ENCODE measurements around the gene PTPRG. TPM values are rescaled to one million over a fixed set of nuclear protein-coding genes. Genes with fewer than 3 reads are reported as not detected.

Gene PTPRG
- total and polyA plus RNA-seq, 2 experiments from 2014 or later, result 24.4 to 131 TPM

GRCh38 chr3:61573441-61573840, 12.1 kb downstream of the PTPRG start:
- H3K27me3 Mint-ChIP-seq (ENCODE audit: insufficient read depth, low read depth, poor library complexity), result peaks cover 3% of the 10 kb centered on the region
- peaks cover 83% of the 10 kb centered on the region for H3K4me1 Mint-ChIP-seq
- Histone ChIP-seq H4K20me1 (replicated peaks; ENCODE audit: insufficient read depth) (peaks cover 69% of the 10 kb centered on the region), H2AFZ (no peak overlapping the region), H3K27me3 (ENCODE audit: insufficient read depth) (no peaks in the 10 kb centered on the region), H3K27ac (ENCODE audit: low read depth) (no peak overlapping the region), H3K79me2 (replicated peaks; ENCODE audit: insufficient read depth) (peaks cover 100% of the 10 kb centered on the region), H3F3A (replicated peaks; ENCODE audit: low read depth) (no peaks in the 10 kb centered on the region), H3K4me3 (no peak overlapping the region), H3K36me3 (ENCODE audit: insufficient read depth) (no peaks in the 10 kb centered on the region), H3K9me2 (ENCODE audit: insufficient read depth) (no peaks in the 10 kb centered on the region), H3K4me2 (no peak overlapping the region), H3K4me1 (ENCODE audit: insufficient read depth) (peaks cover 80% of the 10 kb centered on the region)
- H3K9me3 Mint-ChIP-seq, result no peaks in the 10 kb centered on the region
- H3K4me3 Mint-ChIP-seq, result no peak overlapping the region; the same call in 2 of the 3 replicates
- no peak overlapping the region for H3K27ac Mint-ChIP-seq
- no peak for ATAC-seq
- TF ChIP-seq ZNF114 (CRISPR knock-in tag; IDR thresholded peaks at IDR 0.05), result no peak
- no peak for TF ChIP-seq NANOG (IDR thresholded peaks at IDR 0.05; ENCODE audit: borderline replicate concordance)
- no peak for TF ChIP-seq ZNF462 (CRISPR knock-in tag; IDR thresholded peaks at IDR 0.05)
- TF ChIP-seq, protein P1, sequence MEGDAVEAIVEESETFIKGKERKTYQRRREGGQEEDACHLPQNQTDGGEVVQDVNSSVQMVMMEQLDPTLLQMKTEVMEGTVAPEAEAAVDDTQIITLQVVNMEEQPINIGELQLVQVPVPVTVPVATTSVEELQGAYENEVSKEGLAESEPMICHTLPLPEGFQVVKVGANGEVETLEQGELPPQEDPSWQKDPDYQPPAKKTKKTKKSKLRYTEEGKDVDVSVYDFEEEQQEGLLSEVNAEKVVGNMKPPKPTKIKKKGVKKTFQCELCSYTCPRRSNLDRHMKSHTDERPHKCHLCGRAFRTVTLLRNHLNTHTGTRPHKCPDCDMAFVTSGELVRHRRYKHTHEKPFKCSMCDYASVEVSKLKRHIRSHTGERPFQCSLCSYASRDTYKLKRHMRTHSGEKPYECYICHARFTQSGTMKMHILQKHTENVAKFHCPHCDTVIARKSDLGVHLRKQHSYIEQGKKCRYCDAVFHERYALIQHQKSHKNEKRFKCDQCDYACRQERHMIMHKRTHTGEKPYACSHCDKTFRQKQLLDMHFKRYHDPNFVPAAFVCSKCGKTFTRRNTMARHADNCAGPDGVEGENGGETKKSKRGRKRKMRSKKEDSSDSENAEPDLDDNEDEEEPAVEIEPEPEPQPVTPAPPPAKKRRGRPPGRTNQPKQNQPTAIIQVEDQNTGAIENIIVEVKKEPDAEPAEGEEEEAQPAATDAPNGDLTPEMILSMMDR (conservative IDR thresholded peaks at IDR 0.05; ENCODE audit: low read depth in 2 of 2), result no peak
- no peak for TF ChIP-seq EZH2 (IDR thresholded peaks at IDR 0.05; ENCODE audit: low read depth, unreplicated experiment)
- no peak for TF ChIP-seq EZH2phosphoT487 (IDR thresholded peaks at IDR 0.05; ENCODE audit: unreplicated experiment)
- no peak for TF ChIP-seq STAT1 (IDR thresholded peaks at IDR 0.05; ENCODE audit: unreplicated experiment)
- TF ChIP-seq JUNB (IDR thresholded peaks at IDR 0.05; ENCODE audit: unreplicated experiment), result no peak
- TF ChIP-seq, protein P2, sequence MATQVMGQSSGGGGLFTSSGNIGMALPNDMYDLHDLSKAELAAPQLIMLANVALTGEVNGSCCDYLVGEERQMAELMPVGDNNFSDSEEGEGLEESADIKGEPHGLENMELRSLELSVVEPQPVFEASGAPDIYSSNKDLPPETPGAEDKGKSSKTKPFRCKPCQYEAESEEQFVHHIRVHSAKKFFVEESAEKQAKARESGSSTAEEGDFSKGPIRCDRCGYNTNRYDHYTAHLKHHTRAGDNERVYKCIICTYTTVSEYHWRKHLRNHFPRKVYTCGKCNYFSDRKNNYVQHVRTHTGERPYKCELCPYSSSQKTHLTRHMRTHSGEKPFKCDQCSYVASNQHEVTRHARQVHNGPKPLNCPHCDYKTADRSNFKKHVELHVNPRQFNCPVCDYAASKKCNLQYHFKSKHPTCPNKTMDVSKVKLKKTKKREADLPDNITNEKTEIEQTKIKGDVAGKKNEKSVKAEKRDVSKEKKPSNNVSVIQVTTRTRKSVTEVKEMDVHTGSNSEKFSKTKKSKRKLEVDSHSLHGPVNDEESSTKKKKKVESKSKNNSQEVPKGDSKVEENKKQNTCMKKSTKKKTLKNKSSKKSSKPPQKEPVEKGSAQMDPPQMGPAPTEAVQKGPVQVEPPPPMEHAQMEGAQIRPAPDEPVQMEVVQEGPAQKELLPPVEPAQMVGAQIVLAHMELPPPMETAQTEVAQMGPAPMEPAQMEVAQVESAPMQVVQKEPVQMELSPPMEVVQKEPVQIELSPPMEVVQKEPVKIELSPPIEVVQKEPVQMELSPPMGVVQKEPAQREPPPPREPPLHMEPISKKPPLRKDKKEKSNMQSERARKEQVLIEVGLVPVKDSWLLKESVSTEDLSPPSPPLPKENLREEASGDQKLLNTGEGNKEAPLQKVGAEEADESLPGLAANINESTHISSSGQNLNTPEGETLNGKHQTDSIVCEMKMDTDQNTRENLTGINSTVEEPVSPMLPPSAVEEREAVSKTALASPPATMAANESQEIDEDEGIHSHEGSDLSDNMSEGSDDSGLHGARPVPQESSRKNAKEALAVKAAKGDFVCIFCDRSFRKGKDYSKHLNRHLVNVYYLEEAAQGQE (IDR thresholded peaks at IDR 0.05; ENCODE audit: unreplicated experiment), result no peak
- no peak for TF ChIP-seq CREB1 (CRISPR knock-in tag; IDR thresholded peaks at IDR 0.05; ENCODE audit: low read depth)
- no peak for TF ChIP-seq ZNF331 (CRISPR knock-in tag; IDR thresholded peaks at IDR 0.05; ENCODE audit: low read depth)
- no peak for TF ChIP-seq ETS1 (IDR thresholded peaks at IDR 0.05)
- TF ChIP-seq POLR2AphosphoS5 (IDR thresholded peaks at IDR 0.05; ENCODE audit: low read depth), result no peak
- H3K36me3 Mint-ChIP-seq (ENCODE audit: low read depth), result peaks cover 31% of the 10 kb centered on the region
- no peak for DNase-seq (ENCODE audit: low spot score)

Data from GM23338 (cell line).